Activated naive CD4-positive, alpha-beta T cell treated with anti-CD3 and anti-CD28 coated beads, Interleukin-2, amount 50 U/mL, for 72 hours (primary cell): ENCODE measurements around the gene CNR2. TPM values are rescaled to one million over a fixed set of nuclear protein-coding genes. Genes with fewer than 3 reads are reported as not detected.
A peak's percentile ranks its signal among the peaks of the same experiment; 100 is the strongest.
"Not testable (repeated sequence)": the region's sequence is repeated elsewhere in the genome, so short reads cannot be mapped to it uniquely, and the experiment has no call there.

Source experiments
- ATAC-seq, 2 donors: fragments of 150-1000 bp; cut with Tn5 transposase; 2 replicates each; pipeline ENCODE4 v1.10.0; 2021; ENCODE audit warnings: mild to moderate bottlenecking in 2 of 2, moderate library complexity in 2 of 2
- DNase-seq, 2 donors: peaks; one replicate each; pipeline ENCODE4 v3.0.0; 2021 to 2022; ENCODE audit warnings: low spot score in 2 of 2
- H3K27ac Mint-ChIP-seq, 2 donors: one replicate each; pipeline ENCODE4 v1.8.0; 2022; ENCODE audit warnings: mild to moderate bottlenecking in 2 of 2, mixed read lengths in 2 of 2
- H3K36me3 Mint-ChIP-seq, 2 donors: one replicate each; pipeline ENCODE4 v1.8.0; 2022; ENCODE audit warnings: mixed read lengths in 2 of 2
- H3K9me3 Mint-ChIP-seq, 2 donors: one replicate each; pipeline ENCODE4 v1.8.0; 2022; ENCODE audit warnings: mixed read lengths in 2 of 2
- total RNA-seq, 2 donors: library from RNA; stranded (reverse); gene quantifications; one replicate each; pipeline ENCODE4 v1.2.3, GENCODE V29; 2022

The CNR2 gene
- total RNA-seq, result under 1 TPM in 1 of 2 donors, not detected in 1; 0.05 TPM

DNA sequence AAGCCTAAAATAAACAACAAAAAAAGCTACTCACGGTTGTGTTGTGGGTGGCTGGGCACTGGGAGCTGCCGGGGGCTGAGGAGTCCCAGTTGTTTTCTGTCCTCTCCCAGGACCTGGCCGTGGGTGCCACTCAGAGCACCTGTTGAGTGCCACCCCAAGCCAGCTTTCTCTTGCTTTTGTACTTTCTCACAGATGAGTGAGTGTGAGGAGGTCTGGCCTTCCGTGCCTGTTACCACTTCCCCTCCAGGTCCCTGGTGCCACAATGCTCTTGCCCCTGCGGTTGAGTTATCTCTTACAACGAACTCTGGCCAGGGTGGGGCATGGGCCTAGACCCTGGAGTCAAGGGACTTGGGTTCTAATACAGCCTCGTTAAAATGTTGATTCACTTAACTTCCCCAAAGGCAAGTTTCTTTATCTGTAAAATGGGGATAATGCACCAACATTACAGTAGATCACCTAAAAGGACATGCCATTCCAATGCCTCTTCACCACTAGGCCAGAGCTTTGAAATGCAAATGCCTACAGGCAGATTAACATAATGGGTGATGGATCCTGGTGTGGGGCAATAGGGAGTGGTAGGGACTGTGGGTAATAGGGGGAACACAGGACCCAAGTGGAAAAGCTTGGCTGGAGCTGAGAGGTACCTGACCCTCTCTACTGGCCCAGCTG, at the start of gene CNR2:
CNR2 (minus strand) TSS at position 151 of the 669 bp plus-strand sequence. CDS start 37,745 bp downstream, outside the sequence.
- DNase-seq (no peak), ATAC-seq (no peak)
- H3K9me3 Mint-ChIP-seq, result no peaks in the 10 kb centered on the region
- H3K36me3 Mint-ChIP-seq, result no peaks in the 10 kb centered on the region
- H3K27ac Mint-ChIP-seq, result peak within 1 kb of the TSS in 1 of 2 donors; percentile 5

DNA sequence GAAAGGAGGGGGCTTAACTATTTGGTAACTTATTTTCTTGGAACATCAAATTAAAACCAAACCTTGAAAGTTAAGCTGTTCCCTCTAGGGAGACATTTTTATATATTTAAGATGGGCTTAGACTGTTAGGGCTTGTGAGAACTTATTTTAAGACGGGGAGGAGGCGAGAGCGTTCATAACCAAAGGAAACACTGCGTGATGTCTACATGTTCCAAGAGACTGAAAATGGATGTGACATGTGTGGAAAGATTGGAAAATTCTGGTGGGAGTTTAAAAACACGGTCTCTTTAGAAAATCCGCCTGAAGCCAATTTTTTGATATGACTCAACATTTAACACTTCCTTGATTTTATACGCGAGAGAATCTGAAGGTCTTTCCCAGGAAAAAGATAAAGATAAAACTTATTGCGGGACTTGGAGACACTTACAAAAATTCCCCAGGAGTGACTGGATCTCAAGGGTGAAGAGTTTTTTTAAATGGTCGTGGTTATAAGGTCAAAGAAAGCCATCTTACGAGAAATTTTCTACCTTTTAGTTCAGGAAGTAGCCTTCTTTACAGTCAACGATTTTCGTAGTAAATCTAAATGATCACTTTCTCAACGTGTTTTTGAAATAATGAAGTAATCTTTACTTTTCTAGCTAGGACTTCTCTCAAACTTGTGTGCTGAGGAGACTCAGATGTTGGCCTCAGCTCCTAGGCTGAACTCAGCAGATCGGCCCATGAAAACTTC, 47.3 kb upstream of the CNR2 start:
- peak overlapping the region; percentile 97 to 100 for H3K27ac Mint-ChIP-seq
- no peaks in the 10 kb centered on the region for H3K9me3 Mint-ChIP-seq
- H3K36me3 Mint-ChIP-seq, result peaks cover 30 to 42% of the 10 kb centered on the region in 2 donors
- ATAC-seq, result no peak
- DNase-seq, result no peak

DNA sequence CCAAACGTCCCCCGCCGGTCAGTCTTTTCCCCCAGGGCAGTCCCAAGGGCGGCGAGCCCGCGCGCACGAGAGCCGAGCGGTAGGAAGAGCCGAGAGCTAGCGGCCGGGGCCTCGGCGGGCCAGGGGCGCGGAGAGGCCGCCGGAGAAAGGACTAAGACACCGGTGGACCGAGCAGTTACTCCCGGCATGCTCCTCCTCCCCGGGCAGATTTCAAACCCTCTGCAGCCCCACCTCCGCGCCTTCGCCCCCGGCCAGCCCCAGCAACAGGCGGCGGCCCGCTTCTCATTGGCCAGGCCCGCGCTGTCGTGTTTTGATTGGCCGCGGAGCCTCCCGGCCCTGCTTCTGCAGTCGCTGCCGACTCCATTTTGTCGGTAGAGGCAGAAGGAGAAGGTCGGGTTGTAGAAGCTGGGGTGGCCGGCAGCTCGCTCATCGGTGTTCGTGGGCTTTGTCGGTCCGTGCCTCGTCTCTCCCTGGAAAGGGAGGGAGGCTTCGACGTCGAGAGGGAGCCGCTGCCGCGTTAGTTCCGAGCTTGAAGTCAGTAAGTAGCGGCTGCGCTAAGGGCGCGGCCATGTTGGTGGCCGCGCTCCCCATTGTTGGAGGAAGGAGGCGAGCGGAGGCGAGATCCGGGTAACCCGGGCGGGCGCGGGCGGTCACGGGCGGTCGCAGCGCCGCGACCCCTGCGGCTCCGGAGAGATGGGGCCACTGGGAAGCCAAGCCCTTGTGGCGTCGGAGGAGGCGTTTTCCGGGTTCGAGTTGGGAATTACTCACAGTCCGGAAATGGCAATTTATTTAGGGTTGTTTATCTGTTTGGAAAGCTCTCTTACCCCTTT, 46.5 kb upstream of the CNR2 start, which contains the start of gene PNRC2:
PNRC2 (plus strand) TSS at position 368 of the 830 bp plus-strand sequence. CDS start 1,630 bp downstream, outside the sequence.
- H3K36me3 Mint-ChIP-seq, result peaks cover 30 to 42% of the 10 kb centered on the region in 2 donors
- DNase-seq, result peak; percentile 96 to 97

DNA sequence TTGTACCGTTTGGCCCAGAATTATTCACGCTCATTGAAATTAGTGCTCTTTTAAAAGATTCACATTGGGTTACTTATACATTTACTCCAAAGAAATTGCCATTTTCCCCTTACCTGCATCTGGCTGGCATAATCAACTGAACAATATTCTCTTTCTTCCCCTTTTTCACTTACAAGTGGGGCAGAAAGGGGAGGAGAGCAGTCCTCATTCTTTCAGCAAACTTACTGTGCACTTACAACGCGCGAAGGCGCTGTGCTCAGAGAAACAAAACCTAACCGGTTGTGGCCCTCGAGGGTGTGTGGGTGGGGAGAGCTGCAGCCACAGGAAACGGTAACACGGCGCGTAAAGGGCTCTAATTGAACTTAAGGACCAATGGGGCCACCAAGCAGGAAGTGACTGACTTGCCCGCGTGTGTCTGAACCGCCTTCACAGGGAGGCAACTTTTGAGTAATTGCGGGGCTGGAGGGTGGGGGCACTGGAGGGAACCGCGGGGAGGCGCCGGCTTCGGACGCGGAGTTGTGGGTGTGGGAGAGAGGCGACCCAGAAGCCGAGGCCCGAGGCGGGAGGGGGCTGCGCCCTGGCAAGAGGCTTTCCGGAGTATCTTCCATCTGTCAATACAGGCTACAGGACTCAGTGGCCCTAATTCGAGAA, 45.8 kb upstream of the CNR2 start:
- ATAC-seq (peak; percentile 85 to 86), DNase-seq (peak; percentile 87 to 94)
- Mint-ChIP-seq H3K9me3 (no peaks in the 10 kb centered on the region), H3K36me3 (peaks cover 30 to 42% of the 10 kb centered on the region in 2 donors), H3K27ac (peak overlapping the region; percentile 100)

More for the DNA sequence above, 46.5 kb upstream of the CNR2 start, which contains the start of gene PNRC2:
- H3K9me3 Mint-ChIP-seq, result no peaks in the 10 kb centered on the region
- peak; percentile 86 to 89 for ATAC-seq
- H3K27ac Mint-ChIP-seq, result peak within 1 kb of the TSS; percentile 100

DNA sequence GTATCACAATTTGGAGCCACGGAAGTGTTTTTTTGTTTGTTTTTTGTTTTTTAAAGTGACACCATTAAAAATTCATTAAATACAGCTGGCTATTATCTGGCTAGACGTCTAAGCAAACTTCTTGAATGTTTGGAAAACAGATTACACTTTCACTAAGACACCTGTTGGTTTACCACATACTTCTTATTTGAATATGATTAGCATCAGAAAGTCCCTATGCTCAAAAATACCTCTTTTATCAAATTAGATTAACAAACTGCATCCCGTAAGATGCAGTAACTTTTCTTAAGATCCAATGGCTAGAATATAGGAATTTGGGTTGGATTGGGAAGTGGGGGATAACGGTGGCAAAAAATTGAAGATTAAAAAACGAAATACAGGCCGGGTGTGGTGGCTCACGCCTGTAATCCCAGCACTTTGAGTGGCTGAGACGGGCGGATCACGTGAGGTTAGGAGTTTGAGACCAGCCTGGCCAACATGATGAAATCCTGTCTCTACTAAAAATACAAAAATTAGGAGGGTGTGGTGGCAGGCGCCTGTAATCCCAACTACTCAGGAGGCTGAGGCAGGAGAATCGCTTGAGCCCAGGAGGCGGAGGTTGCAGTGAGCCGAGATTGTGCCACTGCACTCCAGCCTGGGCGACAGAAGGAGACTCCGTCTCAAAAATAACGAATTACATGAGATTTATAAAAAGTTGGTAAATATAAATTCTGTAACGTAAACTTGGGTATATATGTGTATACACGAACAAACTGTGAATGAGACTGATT, 45.1 kb upstream of the CNR2 start:
- ATAC-seq, DNase-seq, H3K9me3 Mint-ChIP-seq: not testable (repeated sequence)
- H3K36me3 Mint-ChIP-seq, result peaks cover 30 to 42% of the 10 kb centered on the region in 2 donors
- H3K27ac Mint-ChIP-seq, result peak overlapping the region; percentile 100

DNA sequence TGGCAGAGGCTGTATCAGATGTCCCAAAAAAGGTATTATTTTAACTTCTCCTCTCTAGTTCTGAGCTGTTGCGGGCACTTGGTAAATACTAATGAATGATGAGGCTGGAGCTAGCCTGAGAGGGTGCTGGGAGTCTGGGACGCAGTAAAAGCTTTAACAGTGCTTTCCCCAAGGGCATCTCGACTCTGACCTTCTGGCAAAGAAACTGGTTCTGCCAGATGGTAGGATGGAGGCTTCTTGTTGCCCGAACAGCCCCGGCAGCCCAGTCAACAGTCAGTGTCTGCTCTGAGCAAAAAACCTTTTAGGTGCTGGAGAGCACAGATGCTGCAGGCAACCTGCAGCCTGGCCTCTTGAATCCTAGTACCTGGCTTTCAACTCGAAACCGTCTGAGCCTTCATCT, 43.9 kb upstream of the CNR2 start:
- H3K27ac Mint-ChIP-seq, result no peak overlapping the region
- ATAC-seq (no peak), DNase-seq (no peak)
- H3K9me3 Mint-ChIP-seq, result no peaks in the 10 kb centered on the region
- peaks cover 26 to 38% of the 10 kb centered on the region in 2 donors for H3K36me3 Mint-ChIP-seq

DNA sequence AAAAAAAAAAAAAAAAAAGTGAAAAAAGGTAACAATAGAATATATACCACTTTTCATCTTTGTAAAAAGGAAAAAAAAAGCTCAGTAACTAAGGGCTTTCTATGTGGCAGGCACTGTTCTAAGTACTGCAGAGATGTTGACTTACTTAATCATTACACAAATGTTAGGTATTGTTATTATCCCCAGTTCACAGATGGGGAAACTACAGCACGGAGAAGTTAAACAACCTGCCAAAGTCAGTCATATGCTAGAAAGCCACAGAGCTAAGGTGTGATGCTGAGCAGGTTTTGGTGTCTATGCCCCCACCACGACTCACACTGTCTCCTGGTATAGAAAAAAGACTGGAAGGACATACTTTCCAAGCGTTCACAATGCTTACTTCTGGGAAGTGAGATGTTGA, 39.9 kb upstream of the CNR2 start:
- no peak for DNase-seq
- Mint-ChIP-seq H3K27ac (no peak overlapping the region), H3K9me3 (no peaks in the 10 kb centered on the region), H3K36me3 (peaks cover 0 to 2% of the 10 kb centered on the region in 2 donors)
- peak in 1 of 2 donors; percentile 78 for ATAC-seq

DNA sequence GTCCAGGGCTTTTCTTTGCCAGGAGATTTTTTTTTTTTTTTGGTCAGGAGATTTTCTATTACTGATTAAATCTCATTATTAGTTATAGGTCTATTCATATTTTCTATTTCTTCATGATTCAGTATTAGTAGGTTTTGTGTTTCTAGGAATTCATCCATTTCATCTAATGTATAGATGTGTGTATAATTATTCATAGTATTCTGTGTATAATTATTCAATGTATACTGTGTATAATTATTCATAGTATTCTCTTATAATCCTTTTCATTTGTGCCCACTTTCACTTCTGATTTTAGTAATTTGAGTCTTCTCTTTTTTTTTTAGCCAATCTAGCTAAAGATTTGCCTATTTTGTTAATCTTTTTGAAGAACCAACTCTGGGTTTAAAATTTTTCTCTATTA, 34.2 kb upstream of the CNR2 start:
- ATAC-seq (no peak), DNase-seq (no peak)

DNA sequence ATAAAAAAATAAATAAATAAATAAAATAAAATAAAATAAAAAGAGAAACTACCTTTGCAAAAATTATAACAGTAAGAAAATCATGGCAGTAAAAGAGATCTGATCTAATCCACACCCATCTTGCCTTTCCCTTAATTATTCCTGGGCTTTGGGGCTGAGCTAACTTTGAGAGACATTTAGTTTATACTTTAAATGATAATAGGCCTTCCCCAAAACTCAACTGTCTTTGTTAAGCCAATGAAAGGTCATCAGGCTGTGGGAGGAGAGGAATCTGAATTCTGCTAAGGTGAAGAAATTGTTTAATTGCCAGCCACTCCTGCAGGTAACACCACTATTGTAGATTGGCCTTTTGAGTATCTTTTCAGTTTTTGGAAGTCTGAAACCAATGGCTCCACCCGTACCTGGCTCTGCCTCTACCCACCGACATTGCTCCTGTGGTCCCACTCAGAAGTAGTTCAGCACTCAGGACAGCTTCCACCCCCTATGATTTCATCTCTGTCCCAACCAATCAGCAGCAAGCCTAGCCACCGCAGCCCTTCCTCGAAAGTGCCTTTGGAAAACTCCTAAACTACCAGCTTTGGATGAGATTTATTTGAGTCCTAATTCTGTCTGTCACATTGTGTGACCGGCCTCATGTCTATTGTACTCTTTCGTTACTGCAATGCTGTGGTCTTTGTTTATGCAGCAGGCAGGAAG, 23.5 kb upstream of the CNR2 start:
- H3K9me3 Mint-ChIP-seq, result no peaks in the 10 kb centered on the region
- DNase-seq, result no peak
- no peak overlapping the region for H3K27ac Mint-ChIP-seq
- no peak for ATAC-seq
- no peaks in the 10 kb centered on the region for H3K36me3 Mint-ChIP-seq

More for the DNA sequence above, 34.2 kb upstream of the CNR2 start:
- Mint-ChIP-seq H3K36me3 (no peaks in the 10 kb centered on the region), H3K27ac (no peak overlapping the region), H3K9me3 (peaks cover 8 to 11% of the 10 kb centered on the region in 2 donors)

DNA sequence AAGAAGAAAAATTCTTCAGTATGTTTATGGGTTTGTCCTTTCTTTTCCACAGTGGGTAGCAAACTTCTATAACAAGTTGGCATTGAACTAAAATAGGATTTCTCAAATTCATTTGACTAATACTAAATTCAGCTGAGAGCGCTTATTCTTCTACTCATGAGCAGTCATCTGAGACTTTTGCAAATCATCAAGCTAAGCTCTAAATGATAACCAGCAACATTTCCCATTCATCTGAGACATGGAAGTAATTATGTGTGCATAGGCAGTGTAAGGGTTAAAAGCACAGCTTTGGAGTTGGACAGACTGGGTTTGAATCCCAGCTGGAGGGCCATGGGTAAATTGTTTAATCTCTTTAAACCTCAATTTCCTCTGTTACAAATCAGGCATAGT, 18.3 kb upstream of the CNR2 start:
- Mint-ChIP-seq H3K27ac (no peak overlapping the region), H3K9me3 (no peaks in the 10 kb centered on the region), H3K36me3 (no peaks in the 10 kb centered on the region)
- DNase-seq, result no peak
- no peak for ATAC-seq

DNA sequence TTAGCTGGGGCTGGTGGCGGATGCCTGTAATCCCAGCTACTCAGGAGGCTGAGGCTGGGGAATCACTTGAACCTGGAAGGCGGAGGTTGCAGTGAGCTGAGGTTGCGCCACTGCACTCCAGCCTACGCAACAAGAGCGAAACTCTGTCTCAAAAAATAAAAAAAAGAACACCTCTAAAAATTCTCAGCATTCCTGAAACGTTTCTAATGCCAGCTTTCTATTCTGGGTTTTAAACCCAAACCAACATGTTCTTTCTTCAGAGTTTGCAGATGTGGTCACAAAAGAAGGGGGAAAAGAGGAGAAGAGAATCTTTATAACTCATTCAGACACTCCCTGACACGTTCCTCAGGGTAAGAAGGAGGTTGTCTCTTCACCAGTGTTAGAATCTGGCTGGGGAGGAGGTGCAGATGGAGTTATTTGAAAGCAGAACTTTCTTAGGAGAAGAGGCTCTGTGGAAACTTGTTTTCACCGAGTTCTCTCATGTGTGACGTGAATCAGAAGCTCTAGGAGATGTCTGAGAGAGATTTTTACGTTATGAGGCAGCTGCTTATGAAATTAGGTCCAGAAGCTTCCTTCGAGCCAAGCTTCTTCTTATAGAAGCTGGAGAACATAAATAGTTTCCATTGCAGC, 17.8 kb upstream of the CNR2 start:
- DNase-seq (no peak), ATAC-seq (no peak)
- Mint-ChIP-seq H3K9me3 (no peaks in the 10 kb centered on the region), H3K36me3 (no peaks in the 10 kb centered on the region), H3K27ac (no peak overlapping the region)

DNA sequence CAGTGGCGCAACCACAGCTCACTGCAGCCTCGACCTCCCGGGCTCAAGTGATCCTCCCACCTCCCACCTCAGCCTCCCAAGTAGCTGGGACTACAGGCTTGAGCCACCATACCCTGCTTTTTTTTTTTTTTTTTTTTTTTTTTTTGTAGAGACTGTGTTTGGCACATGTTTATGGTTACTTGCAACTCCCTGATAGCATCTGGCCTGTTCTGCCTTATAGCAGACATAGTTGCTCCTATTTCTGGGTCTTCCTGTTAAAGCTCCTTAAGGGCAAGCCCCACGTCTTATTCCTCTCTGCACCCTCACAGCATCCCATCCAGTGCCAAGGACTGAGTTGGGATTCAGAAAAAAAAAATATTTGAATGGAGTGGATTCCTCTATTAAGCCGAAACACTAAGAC, 17.1 kb upstream of the CNR2 start:
- no peaks in the 10 kb centered on the region for H3K36me3 Mint-ChIP-seq
- no peak overlapping the region for H3K27ac Mint-ChIP-seq
- H3K9me3 Mint-ChIP-seq, result no peaks in the 10 kb centered on the region
- DNase-seq, result no peak
- ATAC-seq, result no peak

DNA sequence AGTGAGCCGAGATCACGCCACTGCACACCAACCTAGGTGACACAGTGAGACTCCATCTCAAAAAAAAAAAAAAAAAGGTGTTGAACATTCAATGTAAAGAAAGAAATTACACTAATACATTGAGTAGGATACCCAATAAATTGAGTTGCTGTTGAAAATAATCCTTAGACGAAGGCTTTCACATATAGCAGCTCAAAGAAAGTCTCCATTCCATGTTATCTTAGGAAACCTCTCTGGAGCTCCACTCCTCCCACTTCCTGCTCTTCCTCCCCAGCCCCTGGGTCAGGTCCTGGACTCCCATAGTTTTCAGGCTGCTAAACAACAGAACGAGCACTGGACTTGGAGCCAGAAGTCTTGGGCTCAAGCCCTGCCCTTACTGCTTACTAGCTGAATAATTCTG, 15.6 kb upstream of the CNR2 start:
- no peak overlapping the region for H3K27ac Mint-ChIP-seq
- no peaks in the 10 kb centered on the region for H3K9me3 Mint-ChIP-seq
- DNase-seq (no peak), ATAC-seq (no peak)
- H3K36me3 Mint-ChIP-seq, result no peaks in the 10 kb centered on the region

DNA sequence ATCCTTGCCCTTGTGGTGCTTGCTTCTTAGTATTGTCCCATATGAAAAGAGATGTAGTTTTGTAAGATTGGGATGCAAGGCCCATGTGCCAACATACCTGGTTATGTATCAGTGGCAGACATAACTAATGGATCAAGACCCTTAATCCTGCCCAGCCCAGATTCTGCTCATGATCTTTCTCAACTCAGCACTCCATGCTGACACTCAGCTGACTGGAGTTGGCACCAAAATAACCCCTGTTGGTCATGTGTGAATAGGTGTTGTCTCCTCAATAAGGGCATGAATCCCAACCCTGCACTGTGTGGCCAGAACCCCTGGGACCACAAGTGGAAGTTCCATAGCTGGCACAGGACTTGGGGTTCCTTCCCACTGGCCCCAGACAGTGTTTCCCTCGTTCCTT, 13.9 kb upstream of the CNR2 start:
- Mint-ChIP-seq H3K36me3 (no peaks in the 10 kb centered on the region), H3K9me3 (no peaks in the 10 kb centered on the region), H3K27ac (no peak overlapping the region)
- ATAC-seq, result no peak
- DNase-seq, result no peak

DNA sequence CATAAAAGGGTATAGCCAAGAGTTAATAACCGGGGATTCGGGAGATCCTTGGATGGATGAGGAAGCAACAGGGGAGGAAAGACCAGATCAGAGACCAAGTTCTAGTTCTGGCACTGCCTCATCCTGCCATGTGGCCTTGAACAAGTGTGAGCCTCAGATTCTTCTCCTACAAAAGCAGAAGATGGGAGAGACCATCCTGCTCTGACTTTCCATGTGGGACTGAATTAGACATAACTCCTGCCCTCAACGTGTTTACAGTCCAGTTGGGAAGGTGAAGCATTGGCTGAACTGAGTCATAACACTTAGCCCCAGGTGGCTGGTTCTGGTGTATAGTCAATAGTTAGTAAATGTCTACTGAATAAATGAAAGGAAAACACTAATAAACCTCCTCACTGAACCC, 12.1 kb upstream of the CNR2 start:
- H3K9me3 Mint-ChIP-seq, result no peaks in the 10 kb centered on the region
- H3K36me3 Mint-ChIP-seq, result no peaks in the 10 kb centered on the region
- no peak overlapping the region for H3K27ac Mint-ChIP-seq
- DNase-seq (no peak), ATAC-seq (no peak)
